ENCODE results near the gene SUGCT.

Gene SUGCT

GRCh38 chr7:40828686-40829600 lies 694.1 kb downstream of the SUGCT start:
- no peak for TF ChIP-seq CTCF (IDR thresholded peaks at IDR 0.05)

- TF ChIP-seq CTCF (IDR thresholded peaks at IDR 0.05) = no peak
Observed at GRCh38 chr7:40833191-40833887, 698.5 kb downstream of the SUGCT start.

- TF ChIP-seq CTCF (IDR thresholded peaks at IDR 0.05) = peak; percentile 26; the same call in 1 of the 2 replicates
Observed at GRCh38 chr7:40833888-40834234, 699.1 kb downstream of the SUGCT start.

GRCh38 chr7:40836218-40836617 lies 701.4 kb downstream of the SUGCT start:
- no peak for TF ChIP-seq CTCF (IDR thresholded peaks at IDR 0.05)

GRCh38 chr7:40839881-40840280 lies 705.1 kb downstream of the SUGCT start:
- no peak for TF ChIP-seq CTCF (IDR thresholded peaks at IDR 0.05)

GRCh38 chr7:40840990-40841389 lies 706.2 kb downstream of the SUGCT start:
- TF ChIP-seq CTCF (IDR thresholded peaks at IDR 0.05) = no peak

GRCh38 chr7:40842641-40843040 lies 707.8 kb downstream of the SUGCT start:
- TF ChIP-seq CTCF (IDR thresholded peaks at IDR 0.05) = no peak
